GM23248 (cell line): ENCODE results near the gene PRDM1. TPM values are rescaled to one million over a fixed set of nuclear protein-coding genes. Genes with fewer than 3 reads are reported as not detected.

Experiments
- DNase-seq: peaks from one replicate; pipeline ENCODE4 v3.0.0-alpha.2; 2015
- H2AFZ ChIP-seq: fragments of 200-600 bp; sonication (generic); 2 replicates; pipeline ENCODE4 v1.6.1; 2016; ENCODE audit warnings: antibody characterized with exemption
- H3F3A ChIP-seq: fragments of 200-600 bp; sonication (generic); 2 replicates; pipeline ENCODE4 v1.6.1; 2016; ENCODE audit warnings: mild to moderate bottlenecking, antibody characterized with exemption, mixed run types; ENCODE audit not compliant: insufficient read depth
- H3K27ac ChIP-seq: fragments of 200-600 bp; sonication (generic); 2 replicates; pipeline ENCODE4 v1.5.1; 2016; ENCODE audit warnings: mild to moderate bottlenecking
- H3K27me3 ChIP-seq: fragments of 200-600 bp; sonication (generic); replicated peaks from 2 replicates; pipeline ENCODE4 v1.6.1; 2016; ENCODE audit warnings: mild to moderate bottlenecking; ENCODE audit not compliant: insufficient read depth
- H3K36me3 ChIP-seq: fragments of 200-600 bp; sonication (generic); 2 replicates; pipeline ENCODE4 v1.6.1; 2016; ENCODE audit warnings: low read depth, mild to moderate bottlenecking
- H3K4me1 ChIP-seq: fragments of 200-600 bp; sonication (generic); 2 replicates; pipeline ENCODE4 v1.6.1; 2016; ENCODE audit warnings: mild to moderate bottlenecking; ENCODE audit not compliant: insufficient read depth
- H3K4me2 ChIP-seq: fragments of 200-600 bp; sonication (generic); one replicate; pipeline ENCODE4 v1.6.1; 2016; ENCODE audit warnings: mild to moderate bottlenecking; ENCODE audit not compliant: unreplicated experiment
- H3K4me3 ChIP-seq: fragments of 200-600 bp; sonication (generic); 2 replicates; pipeline ENCODE4 v1.5.1; 2016; ENCODE audit warnings: mild to moderate bottlenecking
- H3K79me2 ChIP-seq: fragments of 200-600 bp; sonication (generic); 2 replicates; pipeline ENCODE4 v1.6.1; 2016; ENCODE audit warnings: mild to moderate bottlenecking; ENCODE audit not compliant: insufficient read depth
- H3K9ac ChIP-seq: fragments of 200-600 bp; sonication (generic); 2 replicates; pipeline ENCODE4 v1.6.1; 2016; ENCODE audit warnings: mild to moderate bottlenecking
- H3K9me2 ChIP-seq: fragments of 200-600 bp; sonication (generic); 2 replicates; pipeline ENCODE4 v1.6.1; 2016; ENCODE audit warnings: mixed run types, mild to moderate bottlenecking, moderate library complexity; ENCODE audit not compliant: insufficient read depth
- H3K9me3 ChIP-seq: fragments of 200-600 bp; sonication (generic); one replicate; pipeline ENCODE4 v1.6.1; 2017; ENCODE audit warnings: low read depth
- H4K20me1 ChIP-seq: fragments of 200-600 bp; sonication (generic); 2 replicates; pipeline ENCODE4 v1.6.0; 2016; ENCODE audit not compliant: insufficient read depth
- EZH2 ChIP-seq: fragments of 200-600 bp; sonication (generic); IDR thresholded peaks from 2 replicates; pipeline ENCODE4 v1.6.1; 2018; ENCODE audit warnings: antibody characterized with exemption, mild to moderate bottlenecking; ENCODE audit not compliant: insufficient read depth, poor library complexity, severe bottlenecking
- EZH2phosphoT487 ChIP-seq: fragments of 200-600 bp; sonication (generic); IDR thresholded peaks from 2 replicates; pipeline ENCODE4 v1.6.1; 2018; ENCODE audit warnings: antibody characterized with exemption, moderate library complexity, mild to moderate bottlenecking, low read depth; ENCODE audit not compliant: insufficient read depth
- WGBS, 2 experiments: methylation state at CpG; one replicate each; pipeline ENCODE4 v1.1.6; 2015 to 2017; ENCODE audit warnings: low lambda C conversion rate in 2 of 2, low coverage in 1 of 2; ENCODE audit errors: missing lambda C conversion rate in 2 of 2; 5-methylcytosine and 5-hydroxymethylcytosine counted together
- in situ Hi-C: fragments of 300-500 bp; cut with MboI; formaldehyde crosslinking; loops from 2 replicates; pipeline ENCODE4 v1.15.0; 2020
- polyA plus RNA-seq: library from polyadenylated mRNA; unstranded; fragments of >200 nt; fragmentation: Nextera tagmentation; extraction: Ambion mirVana; gene quantifications from 2 replicates; pipeline ENCODE4 v1.2.1, GENCODE V29; 2016
- total RNA-seq: library from RNA; depleted of rRNA; stranded (reverse); fragments of >200 nt; shearing (Covaris generic); gene quantifications from 2 replicates; pipeline ENCODE4 v1.2.3, GENCODE V29; 2014

PRDM1 gene
- total and polyA plus RNA-seq, 2 experiments from 2014 or later = 2.7 to 3.9 TPM

GRCh38 chr6:106102967-106103727 lies 17.0 kb downstream of the PRDM1 start:
- Histone ChIP-seq H3K9me2 (no peaks in the 10 kb centered on the region), H3F3A (0 out of 2 replicates have a peak, but pooled peaks cover 14% of the 10 kb centered on the region), H3K9me3 (no peaks in the 10 kb centered on the region), H2AFZ (no peak overlapping the region), H3K4me2 (no peak overlapping the region), H3K4me1 (peaks cover 6% of the 10 kb centered on the region), H4K20me1 (no peaks in the 10 kb centered on the region), H3K27ac (no peak overlapping the region), H3K9ac (no peak overlapping the region), H3K36me3 (peaks cover 51% of the 10 kb centered on the region), H3K27me3 (no peaks in the 10 kb centered on the region), H3K79me2 (peaks cover 48% of the 10 kb centered on the region), H3K4me3 (no peak overlapping the region)
- WGBS, 2 experiments = 86 to 89% methylated on average over 11 of the region's 11 CpGs
- no peak for DNase-seq
- in situ Hi-C loops = no loop called here
- TF ChIP-seq EZH2phosphoT487 (no peak), EZH2 (no peak)

- Histone ChIP-seq H3F3A (0 out of 2 replicates have a peak, but pooled peaks cover 14% of the 10 kb centered on the region), H3K9ac (no peak overlapping the region)
Observed at GRCh38 chr6:106103728-106104109, 17.6 kb downstream of the PRDM1 start.

GRCh38 chr6:106104476-106104875 lies 18.3 kb downstream of the PRDM1 start:
- Histone ChIP-seq H3K27ac (no peak overlapping the region), H3K9me2 (no peaks in the 10 kb centered on the region), H3K4me1 (no peaks in the 10 kb centered on the region), H3K4me3 (no peak overlapping the region), H3K9ac (no peak overlapping the region), H3K27me3 (no peaks in the 10 kb centered on the region), H3K4me2 (no peak overlapping the region), H4K20me1 (no peaks in the 10 kb centered on the region), H3K36me3 (peaks cover 50% of the 10 kb centered on the region), H3K9me3 (no peaks in the 10 kb centered on the region), H2AFZ (no peak overlapping the region), H3K79me2 (peaks cover 34% of the 10 kb centered on the region), H3F3A (0 out of 2 replicates have a peak, but pooled peaks cover 16% of the 10 kb centered on the region)
- in situ Hi-C loops = no loop called here
- no peak for DNase-seq
- TF ChIP-seq EZH2phosphoT487 (no peak), EZH2 (no peak)
- WGBS, 2 experiments = 98 to 99% methylated on average over 7 of the region's 7 CpGs

More at GRCh38 chr6:106103728-106104109, 17.6 kb downstream of the PRDM1 start:
- no peak for TF ChIP-seq EZH2phosphoT487
- TF ChIP-seq EZH2 = no peak
- Histone ChIP-seq H3K79me2 (peaks cover 42% of the 10 kb centered on the region), H4K20me1 (no peaks in the 10 kb centered on the region), H3K9me3 (no peaks in the 10 kb centered on the region), H3K27ac (no peak overlapping the region), H2AFZ (no peak overlapping the region), H3K9me2 (no peaks in the 10 kb centered on the region), H3K4me3 (no peak overlapping the region), H3K27me3 (no peaks in the 10 kb centered on the region), H3K4me2 (no peak overlapping the region), H3K4me1 (peaks cover under 1% of the 10 kb centered on the region; the same call in 1 of the 2 replicates), H3K36me3 (peaks cover 53% of the 10 kb centered on the region)
- in situ Hi-C loops = no loop called here
- no peak for DNase-seq
- 86 to 88% methylated on average over 9 of the region's 9 CpGs for WGBS, 2 experiments

- no peak for DNase-seq
- Histone ChIP-seq H3K79me2 (peaks cover 30% of the 10 kb centered on the region), H4K20me1 (no peaks in the 10 kb centered on the region), H2AFZ (no peak overlapping the region), H3K9me2 (no peaks in the 10 kb centered on the region), H3K27ac (no peak overlapping the region), H3K4me3 (no peak overlapping the region), H3K4me1 (no peaks in the 10 kb centered on the region), H3K9me3 (no peaks in the 10 kb centered on the region), H3K36me3 (peaks cover 47% of the 10 kb centered on the region), H3K27me3 (no peaks in the 10 kb centered on the region), H3K9ac (no peak overlapping the region), H3K4me2 (no peak overlapping the region), H3F3A (0 out of 2 replicates have a peak, but pooled peaks cover 21% of the 10 kb centered on the region)
- WGBS, 2 experiments = 95 to 96% methylated on average over 21 of the region's 21 CpGs
- no peak for TF ChIP-seq EZH2
- TF ChIP-seq EZH2phosphoT487 = no peak
- in situ Hi-C loops = no loop called here
Observed at GRCh38 chr6:106104941-106105340, 18.8 kb downstream of the PRDM1 start.
